RWPE2 (cell line): ENCODE data around the gene PCDHGA8.
"Not testable (repeated sequence)": the region's sequence is repeated elsewhere in the genome, so short reads cannot be mapped to it uniquely, and the experiment has no call there.

Experiments used
- ATAC-seq: fragments of 200-7000 bp; cut with Tn5 transposase; 3 replicates; pipeline ENCODE4 v1.9.1; 2021; ENCODE audit warnings: low read depth
- DNase-seq: peaks from one replicate; pipeline ENCODE4 v3.0.0-alpha.2; 2020; ENCODE audit warnings: low spot score
- H3K27ac ChIP-seq: fragments of 450-650 bp; 2 replicates; pipeline ENCODE4 v1.5.1; 2017; ENCODE audit warnings: mild to moderate bottlenecking; ENCODE audit not compliant: poor library complexity, severe bottlenecking
- H3K27me3 ChIP-seq: fragments of 250-450 bp; sonication (Bioruptor Pico); 2 replicates; pipeline ENCODE4 v1.5.1; 2021; ENCODE audit warnings: mild to moderate bottlenecking, moderate library complexity; ENCODE audit not compliant: insufficient read depth, poor library complexity, severe bottlenecking
- H3K36me3 ChIP-seq: fragments of 250-450 bp; sonication (Bioruptor Pico); 2 replicates; pipeline ENCODE4 v1.5.1; 2020; ENCODE audit warnings: low read depth, mild to moderate bottlenecking, moderate library complexity
- H3K4me1 ChIP-seq: fragments of 250-450 bp; sonication (Bioruptor Pico); 2 replicates; pipeline ENCODE4 v1.5.1; 2021; ENCODE audit warnings: mild to moderate bottlenecking, moderate library complexity; ENCODE audit not compliant: insufficient read depth, poor library complexity, severe bottlenecking
- H3K4me3 ChIP-seq: fragments of 250-450 bp; sonication (Bioruptor Pico); 2 replicates; pipeline ENCODE4 v1.5.1; 2021; ENCODE audit warnings: mild to moderate bottlenecking, moderate library complexity; ENCODE audit not compliant: severe bottlenecking
- H3K9me3 ChIP-seq: fragments of 250-450 bp; sonication (Bioruptor Pico); 2 replicates; pipeline ENCODE4 v1.5.1; 2021; ENCODE audit warnings: mild to moderate bottlenecking, moderate library complexity; ENCODE audit not compliant: severe bottlenecking
- TF ChIP-seq, protein P1 (sequence below): fragments of 450-650 bp; IDR thresholded peaks from one replicate; pipeline ENCODE4 v1.5.1; 2017; ENCODE audit warnings: mild to moderate bottlenecking, moderate library complexity; ENCODE audit not compliant: poor library complexity, severe bottlenecking

The PCDHGA8 gene

DNA sequence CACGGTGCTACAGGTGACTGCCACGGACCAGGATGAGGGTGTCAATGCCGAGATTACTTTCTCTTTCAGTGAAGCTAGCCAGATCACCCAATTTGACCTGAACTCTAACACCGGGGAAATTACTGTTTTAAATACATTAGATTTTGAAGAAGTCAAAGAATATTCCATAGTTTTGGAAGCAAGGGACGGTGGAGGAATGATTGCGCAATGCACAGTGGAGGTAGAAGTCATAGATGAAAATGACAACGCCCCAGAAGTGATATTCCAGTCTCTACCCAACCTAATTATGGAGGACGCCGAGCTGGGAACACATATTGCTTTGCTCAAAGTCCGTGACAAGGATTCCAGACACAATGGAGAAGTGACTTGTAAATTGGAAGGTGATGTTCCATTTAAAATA lies 3.8 kb upstream of the PCDHGA8 start:
- Histone ChIP-seq H3K4me1 (no peaks in the 10 kb centered on the region), H3K27ac (no peak overlapping the region), H3K4me3 (no peak overlapping the region), H3K9me3 (peaks cover 47% of the 10 kb centered on the region), H3K36me3 (peaks cover 5% of the 10 kb centered on the region), H3K27me3 (peaks cover 2% of the 10 kb centered on the region)
- ATAC-seq: no peak
- TF ChIP-seq, protein P1, sequence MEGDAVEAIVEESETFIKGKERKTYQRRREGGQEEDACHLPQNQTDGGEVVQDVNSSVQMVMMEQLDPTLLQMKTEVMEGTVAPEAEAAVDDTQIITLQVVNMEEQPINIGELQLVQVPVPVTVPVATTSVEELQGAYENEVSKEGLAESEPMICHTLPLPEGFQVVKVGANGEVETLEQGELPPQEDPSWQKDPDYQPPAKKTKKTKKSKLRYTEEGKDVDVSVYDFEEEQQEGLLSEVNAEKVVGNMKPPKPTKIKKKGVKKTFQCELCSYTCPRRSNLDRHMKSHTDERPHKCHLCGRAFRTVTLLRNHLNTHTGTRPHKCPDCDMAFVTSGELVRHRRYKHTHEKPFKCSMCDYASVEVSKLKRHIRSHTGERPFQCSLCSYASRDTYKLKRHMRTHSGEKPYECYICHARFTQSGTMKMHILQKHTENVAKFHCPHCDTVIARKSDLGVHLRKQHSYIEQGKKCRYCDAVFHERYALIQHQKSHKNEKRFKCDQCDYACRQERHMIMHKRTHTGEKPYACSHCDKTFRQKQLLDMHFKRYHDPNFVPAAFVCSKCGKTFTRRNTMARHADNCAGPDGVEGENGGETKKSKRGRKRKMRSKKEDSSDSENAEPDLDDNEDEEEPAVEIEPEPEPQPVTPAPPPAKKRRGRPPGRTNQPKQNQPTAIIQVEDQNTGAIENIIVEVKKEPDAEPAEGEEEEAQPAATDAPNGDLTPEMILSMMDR: no peak
- DNase-seq: no peak

DNA sequence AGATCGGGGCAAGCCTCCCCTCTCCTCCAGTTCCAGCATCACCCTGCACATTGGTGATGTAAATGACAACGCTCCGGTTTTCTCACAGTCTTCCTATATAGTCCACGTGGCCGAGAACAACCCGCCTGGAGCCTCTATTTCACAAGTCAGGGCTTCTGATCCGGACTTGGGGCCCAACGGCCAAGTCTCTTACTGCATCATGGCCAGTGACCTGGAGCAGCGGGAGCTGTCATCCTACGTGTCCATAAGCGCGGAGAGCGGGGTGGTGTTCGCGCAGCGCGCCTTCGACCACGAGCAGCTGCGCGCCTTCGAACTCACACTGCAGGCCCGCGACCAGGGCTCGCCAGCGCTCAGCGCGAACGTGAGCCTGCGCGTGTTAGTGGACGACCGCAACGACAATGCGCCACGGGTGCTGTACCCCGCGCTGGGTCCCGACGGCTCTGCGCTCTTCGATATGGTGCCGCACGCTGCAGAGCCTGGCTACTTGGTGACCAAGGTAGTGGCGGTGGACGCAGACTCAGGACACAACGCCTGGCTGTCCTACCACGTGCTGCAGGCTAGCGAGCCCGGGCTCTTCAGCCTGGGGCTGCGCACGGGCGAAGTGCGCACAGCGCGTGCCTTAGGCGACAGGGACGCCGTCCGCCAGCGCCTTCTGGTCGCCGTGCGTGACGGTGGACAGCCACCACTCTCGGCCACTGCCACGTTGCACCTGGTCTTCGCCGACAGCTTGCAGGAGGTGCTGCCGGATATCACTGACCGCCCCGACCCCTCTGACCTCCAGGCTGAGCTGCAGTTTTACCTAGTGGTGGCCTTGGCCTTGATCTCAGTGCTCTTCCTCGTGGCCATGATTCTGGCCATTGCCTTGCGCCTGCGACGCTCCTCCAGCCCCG lies 3.0 kb upstream of the PCDHGA8 start:
- peaks cover 5% of the 10 kb centered on the region for H3K36me3 ChIP-seq
- no peaks in the 10 kb centered on the region for H3K27me3 ChIP-seq
- H3K9me3 ChIP-seq: peaks cover 48% of the 10 kb centered on the region
- ATAC-seq (no peak), DNase-seq (no peak)
- TF ChIP-seq, protein P1: no peak
- H3K4me3 ChIP-seq: no peak overlapping the region
- no peak overlapping the region for H3K27ac ChIP-seq
- H3K4me1 ChIP-seq: no peaks in the 10 kb centered on the region

GRCh38 chr5:141393267-141393666 lies 834 bp downstream of the PCDHGA8 start:
- Histone ChIP-seq H3K27me3 (peaks cover 8% of the 10 kb centered on the region), H3K4me1 (no peaks in the 10 kb centered on the region), H3K4me3 (no peak overlapping the region), H3K27ac (no peak overlapping the region), H3K36me3 (peaks cover 5% of the 10 kb centered on the region), H3K9me3 (peaks cover 46% of the 10 kb centered on the region)
- no peak for DNase-seq
- ATAC-seq: no peak
- TF ChIP-seq, protein P1: no peak

DNA sequence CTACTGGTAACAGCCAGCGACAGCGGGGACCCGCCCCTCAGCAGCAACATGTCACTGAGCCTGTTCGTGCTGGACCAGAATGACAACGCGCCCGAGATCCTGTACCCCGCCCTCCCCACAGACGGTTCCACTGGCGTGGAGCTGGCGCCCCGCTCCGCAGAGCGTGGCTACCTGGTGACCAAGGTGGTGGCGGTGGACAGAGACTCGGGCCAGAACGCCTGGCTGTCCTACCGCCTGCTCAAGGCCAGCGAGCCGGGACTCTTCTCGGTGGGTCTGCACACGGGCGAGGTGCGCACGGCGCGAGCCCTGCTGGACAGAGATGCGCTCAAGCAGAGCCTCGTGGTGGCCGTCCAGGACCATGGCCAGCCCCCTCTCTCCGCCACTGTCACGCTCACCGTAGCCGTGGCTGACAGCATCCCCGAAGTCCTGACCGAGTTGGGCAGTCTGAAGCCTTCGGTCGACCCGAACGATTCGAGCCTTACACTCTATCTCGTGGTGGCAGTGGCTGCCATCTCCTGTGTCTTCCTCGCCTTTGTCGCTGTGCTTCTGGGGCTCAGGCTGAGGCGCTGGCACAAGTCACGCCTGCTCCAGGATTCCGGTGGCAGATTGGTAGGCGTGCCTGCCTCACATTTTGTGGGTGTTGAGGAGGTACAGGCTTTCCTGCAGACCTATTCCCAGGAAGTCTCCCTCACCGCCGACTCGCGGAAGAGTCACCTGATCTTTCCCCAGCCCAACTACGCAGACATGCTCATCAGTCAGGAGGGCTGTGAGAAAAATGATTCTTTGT lies 2.2 kb downstream of the PCDHGA8 start:
- peaks cover 15% of the 10 kb centered on the region for H3K27me3 ChIP-seq
- H3K9me3 ChIP-seq: peaks cover 46% of the 10 kb centered on the region
- H3K27ac ChIP-seq, H3K4me3 ChIP-seq, ATAC-seq, DNase-seq, H3K36me3 ChIP-seq, H3K4me1 ChIP-seq: not testable (repeated sequence)

DNA sequence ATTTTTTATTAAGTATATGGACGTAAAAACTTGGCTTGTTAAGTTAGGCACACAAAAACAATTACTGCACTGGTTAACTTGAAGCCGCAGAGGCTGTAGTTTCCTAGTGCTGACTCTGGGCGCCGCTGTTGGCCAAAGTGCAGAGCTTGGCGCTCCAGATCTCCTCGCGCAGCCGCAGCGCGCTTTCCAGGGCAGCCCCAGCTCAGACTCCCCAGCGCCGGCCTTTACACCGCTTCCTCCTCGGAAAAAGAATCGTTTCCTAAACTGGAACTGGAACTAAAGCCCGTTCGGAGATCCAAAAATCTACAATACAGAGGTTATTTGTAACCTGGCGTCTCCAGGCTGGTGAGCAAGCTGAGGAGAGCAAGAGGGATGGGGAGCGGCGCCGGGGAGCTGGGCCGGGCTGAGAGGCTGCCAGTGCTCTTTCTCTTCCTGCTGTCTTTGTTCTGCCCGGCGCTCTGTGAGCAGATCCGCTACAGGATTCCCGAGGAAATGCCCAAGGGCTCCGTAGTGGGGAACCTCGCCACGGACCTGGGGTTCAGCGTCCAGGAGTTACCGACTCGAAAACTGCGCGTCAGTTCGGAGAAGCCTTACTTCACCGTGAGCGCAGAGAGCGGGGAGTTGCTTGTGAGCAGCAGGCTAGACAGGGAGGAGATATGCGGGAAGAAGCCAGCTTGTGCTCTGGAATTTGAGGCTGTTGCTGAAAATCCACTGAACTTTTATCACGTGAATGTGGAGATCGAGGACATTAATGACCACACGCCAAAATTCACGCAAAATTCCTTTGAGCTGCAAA lies 5.5 kb downstream of the PCDHGA8 start, which contains the start of gene PCDHGB5:
Gene PCDHGB5, plus strand, starts transcription at position 192 of the 796 bp plus-strand sequence. Its CDS starts 181 bp downstream, at position 373.
- TF ChIP-seq, protein P1: peak; percentile 86
- ATAC-seq: peak; percentile 90
- H3K27ac ChIP-seq, H3K4me1 ChIP-seq, DNase-seq: not testable (repeated sequence)
- peak within 1 kb of the TSS; percentile 16 for H3K4me3 ChIP-seq
- peaks cover 38% of the 10 kb centered on the region for H3K9me3 ChIP-seq
- H3K27me3 ChIP-seq: peaks cover 20% of the 10 kb centered on the region
- H3K36me3 ChIP-seq: peaks cover 14% of the 10 kb centered on the region
